Measurements from ENCODE around the gene CPM.

GRCh38 chr12:68956466-68956865, 23.5 kb upstream of the CPM start:
- TF ChIP-seq CTCF (conservative IDR thresholded peaks at IDR 0.05): no peak
- no peak for TF ChIP-seq ZFX (IDR thresholded peaks at IDR 0.05)
